Rectal smooth muscle tissue (tissue), 1 donor: ENCODE measurements around the gene PRKAB1.

Source experiments
- H3K27ac ChIP-seq: one replicate; pipeline ENCODE4 v1.7.0; 2013; ENCODE audit warnings: low read depth, low read length, inconsistent platforms
- H3K27me3 ChIP-seq: one replicate; pipeline ENCODE4 v1.7.0; 2013; ENCODE audit warnings: low read length; ENCODE audit not compliant: control insufficient read depth, insufficient read depth
- H3K36me3 ChIP-seq: one replicate; pipeline ENCODE4 v1.7.0; 2013; ENCODE audit warnings: low read length; ENCODE audit not compliant: control insufficient read depth, insufficient read depth
- H3K4me1 ChIP-seq: one replicate; pipeline ENCODE4 v1.7.0; 2013; ENCODE audit warnings: low read length; ENCODE audit not compliant: control insufficient read depth, insufficient read depth
- H3K4me3 ChIP-seq: one replicate; pipeline ENCODE4 v1.7.0; 2013; ENCODE audit warnings: low read length
- H3K9ac ChIP-seq: one replicate; pipeline ENCODE4 v1.7.0; 2013; ENCODE audit warnings: low read length

PRKAB1 gene

GRCh38 chr12:119666226-119666795, 1.6 kb upstream of the PRKAB1 start:
- H3K4me3 ChIP-seq: no peak overlapping the region
- H3K36me3 ChIP-seq: no peaks in the 10 kb centered on the region
- no peak overlapping the region for H3K9ac ChIP-seq
- peaks cover 3% of the 10 kb centered on the region for H3K4me1 ChIP-seq
- no peak overlapping the region for H3K27ac ChIP-seq
- no peaks in the 10 kb centered on the region for H3K27me3 ChIP-seq

GRCh38 chr12:119666900-119667576, 895 bp upstream of the PRKAB1 start:
- no peaks in the 10 kb centered on the region for H3K27me3 ChIP-seq
- H3K27ac ChIP-seq: no peak overlapping the region
- H3K36me3 ChIP-seq: no peaks in the 10 kb centered on the region
- no peak overlapping the region for H3K9ac ChIP-seq
- H3K4me3 ChIP-seq: peak overlapping the region; percentile 96
- peaks cover 3% of the 10 kb centered on the region for H3K4me1 ChIP-seq

DNA sequence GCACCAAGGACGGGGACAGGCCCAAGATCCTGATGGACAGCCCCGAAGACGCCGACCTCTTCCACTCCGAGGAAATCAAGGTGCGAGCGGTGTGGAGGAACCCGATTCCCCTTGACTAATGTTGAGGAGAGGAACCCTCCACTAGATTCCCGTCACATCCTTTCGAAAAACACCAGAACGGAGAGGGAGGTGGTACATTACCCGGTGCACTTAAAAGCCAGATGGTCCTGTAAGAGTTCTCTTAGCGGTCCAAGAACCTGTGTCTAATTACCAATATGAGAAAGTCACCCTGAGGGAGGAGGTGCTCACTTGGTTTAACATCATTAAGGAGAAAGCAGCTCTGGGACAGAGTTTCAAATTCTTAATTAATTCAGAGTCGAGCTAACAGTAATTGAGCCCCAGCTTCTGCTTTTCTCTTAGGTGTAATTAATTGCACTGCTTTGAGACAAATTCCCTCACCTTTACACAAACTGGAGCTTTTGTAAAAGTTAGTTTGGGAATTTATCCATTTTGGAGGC, 450 bp downstream of the PRKAB1 start:
- H3K4me1 ChIP-seq: peaks cover 3% of the 10 kb centered on the region

DNA sequence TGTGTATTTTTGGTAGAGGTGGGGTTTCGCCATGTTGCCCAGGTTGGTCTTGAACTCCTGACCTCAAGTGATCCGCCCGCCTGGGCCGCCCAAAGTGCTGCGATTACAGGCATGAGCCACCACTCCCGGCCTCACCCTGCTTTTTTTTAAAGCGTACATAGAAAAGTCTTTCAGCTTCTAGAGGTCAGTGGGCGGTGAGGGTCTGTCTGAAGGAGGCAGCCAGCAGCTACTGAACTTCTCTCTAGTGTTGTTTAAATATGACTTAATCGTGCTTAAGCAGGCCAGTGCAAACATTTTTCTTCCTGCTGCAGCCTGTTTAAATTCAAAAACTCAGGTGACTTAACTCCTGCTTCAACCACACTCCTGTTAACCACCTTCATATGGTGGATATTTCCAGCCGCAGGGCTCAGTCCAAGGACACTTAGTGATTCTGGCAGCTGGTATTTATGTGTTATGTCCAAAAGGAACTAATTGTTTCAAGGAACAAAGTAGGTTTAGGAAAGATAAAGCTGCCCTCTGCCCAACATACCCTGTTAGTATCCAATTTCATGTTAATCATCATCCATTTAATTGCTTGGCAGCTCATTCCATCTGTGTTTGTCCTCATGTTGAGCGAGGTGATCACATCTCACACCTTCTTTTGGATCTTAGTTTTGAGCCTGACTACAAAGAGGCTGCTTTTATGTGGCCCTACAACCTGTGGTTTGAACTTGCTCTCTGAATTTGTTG, 2.0 kb downstream of the PRKAB1 start:
- H3K4me1 ChIP-seq: peaks cover 3% of the 10 kb centered on the region
- peak overlapping the region; percentile 11 for H3K4me3 ChIP-seq
- peak overlapping the region; percentile 6 for H3K9ac ChIP-seq
- H3K36me3 ChIP-seq: peaks cover 11% of the 10 kb centered on the region
- no peaks in the 10 kb centered on the region for H3K27me3 ChIP-seq
- H3K27ac ChIP-seq: no peak overlapping the region

More for the DNA sequence above, 450 bp downstream of the PRKAB1 start:
- H3K27ac ChIP-seq: peak overlapping the region; percentile 88
- H3K4me3 ChIP-seq: peak overlapping the region; percentile 96
- no peaks in the 10 kb centered on the region for H3K27me3 ChIP-seq
- H3K36me3 ChIP-seq: no peaks in the 10 kb centered on the region
- H3K9ac ChIP-seq: peak overlapping the region; percentile 94

DNA sequence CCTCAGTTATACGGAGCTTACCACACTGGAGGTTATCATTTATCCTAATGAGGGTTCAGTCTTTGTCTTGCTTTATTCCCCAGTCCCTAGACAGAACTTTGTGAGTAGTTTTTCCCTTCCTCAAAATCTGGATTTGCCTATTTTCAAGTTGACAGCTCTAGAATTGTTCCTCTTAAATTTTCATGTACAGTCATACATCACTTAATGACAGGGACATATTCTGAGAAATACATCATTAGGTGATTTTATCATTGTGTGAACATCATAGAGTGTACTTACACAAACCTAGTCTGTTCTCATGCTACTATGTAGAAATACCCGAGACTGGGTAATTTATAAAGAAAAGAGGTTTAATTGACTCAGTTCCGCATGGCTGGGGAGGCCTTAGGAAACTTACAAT, 3.1 kb downstream of the PRKAB1 start:
- peaks cover 19% of the 10 kb centered on the region for H3K36me3 ChIP-seq
- H3K4me3 ChIP-seq: no peak overlapping the region
- H3K27me3 ChIP-seq: no peaks in the 10 kb centered on the region
- H3K9ac ChIP-seq: no peak overlapping the region
- H3K27ac ChIP-seq: no peak overlapping the region
- H3K4me1 ChIP-seq: peaks cover 3% of the 10 kb centered on the region

DNA sequence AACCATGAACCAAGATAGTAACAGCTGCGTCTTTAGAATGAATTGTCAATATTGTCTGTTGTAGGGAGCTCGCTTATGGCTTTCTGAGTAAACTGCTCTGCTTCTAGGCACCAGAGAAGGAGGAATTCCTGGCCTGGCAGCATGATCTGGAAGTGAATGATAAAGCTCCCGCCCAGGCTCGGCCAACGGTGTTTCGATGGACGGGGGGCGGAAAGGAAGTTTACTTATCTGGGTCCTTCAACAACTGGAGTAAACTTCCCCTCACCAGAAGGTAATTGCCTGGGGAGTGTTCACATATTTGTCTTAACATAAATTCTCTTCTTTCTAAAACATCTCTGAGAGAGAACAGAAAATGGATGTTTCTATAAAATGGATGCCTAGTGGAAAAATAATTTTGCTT, 4.3 kb downstream of the PRKAB1 start:
- Histone ChIP-seq H3K9ac (no peak overlapping the region), H3K27me3 (no peaks in the 10 kb centered on the region), H3K4me3 (no peak overlapping the region), H3K4me1 (peaks cover under 1% of the 10 kb centered on the region), H3K27ac (no peak overlapping the region), H3K36me3 (peaks cover 30% of the 10 kb centered on the region)

GRCh38 chr12:119673634-119674033, 5.7 kb downstream of the PRKAB1 start:
- Histone ChIP-seq H3K27me3 (no peaks in the 10 kb centered on the region), H3K4me1 (no peaks in the 10 kb centered on the region), H3K36me3 (peaks cover 41% of the 10 kb centered on the region), H3K9ac (no peak overlapping the region), H3K27ac (no peak overlapping the region), H3K4me3 (no peak overlapping the region)

DNA sequence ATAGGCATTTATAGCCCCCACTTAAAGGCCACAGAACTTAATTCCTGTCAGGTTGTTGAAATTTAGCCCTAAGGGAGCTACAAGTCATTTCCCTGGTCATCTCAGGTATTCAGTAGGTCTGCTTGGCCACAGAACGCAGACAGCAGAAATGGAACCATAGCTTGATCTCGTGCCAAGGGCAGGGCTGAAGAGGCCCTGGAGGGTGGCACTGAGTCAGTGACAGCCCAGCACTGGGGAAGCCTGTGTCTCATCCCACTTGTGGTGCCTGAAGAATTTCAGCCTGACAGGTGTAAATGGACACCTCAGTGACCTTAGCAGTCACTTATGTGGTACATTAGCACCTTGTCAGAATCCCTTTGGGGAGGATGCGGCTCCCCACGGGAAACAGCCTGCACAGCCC, 6.6 kb downstream of the PRKAB1 start:
- Histone ChIP-seq H3K27ac (no peak overlapping the region), H3K4me1 (no peaks in the 10 kb centered on the region), H3K9ac (no peak overlapping the region), H3K36me3 (peaks cover 51% of the 10 kb centered on the region), H3K4me3 (no peak overlapping the region), H3K27me3 (no peaks in the 10 kb centered on the region)

DNA sequence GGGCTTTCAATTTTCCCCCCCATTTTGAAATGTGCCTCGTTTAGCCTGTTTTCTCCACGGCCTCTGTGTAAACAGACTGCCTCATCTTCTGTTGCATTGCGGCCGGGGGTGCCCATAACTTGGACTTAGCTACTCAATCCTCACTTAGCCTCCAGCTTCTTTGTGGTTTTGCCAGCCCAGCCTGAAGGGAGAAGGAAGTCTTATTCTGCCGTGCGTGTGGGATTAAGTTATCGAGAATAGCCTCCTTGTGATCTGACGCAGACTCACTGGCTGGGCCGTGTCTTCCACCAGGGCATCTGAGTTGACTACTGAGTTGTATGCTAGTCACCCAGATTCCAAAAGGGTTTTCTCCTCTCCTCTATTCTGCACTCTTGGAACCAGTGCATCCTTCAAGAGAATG, 8.1 kb downstream of the PRKAB1 start:
- Histone ChIP-seq H3K9ac (no peak overlapping the region), H3K4me1 (no peaks in the 10 kb centered on the region), H3K4me3 (no peak overlapping the region), H3K27ac (no peak overlapping the region), H3K36me3 (peaks cover 57% of the 10 kb centered on the region), H3K27me3 (no peaks in the 10 kb centered on the region)

DNA sequence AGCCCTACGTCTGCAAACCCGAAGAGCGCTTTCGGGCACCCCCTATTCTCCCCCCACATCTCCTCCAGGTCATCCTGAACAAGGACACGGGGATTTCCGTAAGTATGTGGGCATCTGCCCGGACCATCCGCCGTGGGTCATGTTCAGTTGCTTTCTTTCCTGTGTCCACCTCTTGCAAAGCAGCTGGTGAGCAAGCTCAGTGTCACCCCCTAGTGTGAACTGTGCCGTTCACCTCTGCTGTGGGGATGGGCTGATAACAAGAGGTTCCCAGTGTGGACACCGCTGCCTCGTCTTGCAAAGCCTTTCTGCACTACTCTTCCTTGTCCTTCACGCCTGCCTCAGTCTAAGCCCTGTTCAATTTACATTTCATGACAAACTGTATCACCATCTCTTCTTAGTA, 8.6 kb downstream of the PRKAB1 start:
- H3K36me3 ChIP-seq: peaks cover 57% of the 10 kb centered on the region
- H3K27me3 ChIP-seq: no peaks in the 10 kb centered on the region
- no peak overlapping the region for H3K4me3 ChIP-seq
- no peak overlapping the region for H3K9ac ChIP-seq
- H3K4me1 ChIP-seq: no peaks in the 10 kb centered on the region
- no peak overlapping the region for H3K27ac ChIP-seq

DNA sequence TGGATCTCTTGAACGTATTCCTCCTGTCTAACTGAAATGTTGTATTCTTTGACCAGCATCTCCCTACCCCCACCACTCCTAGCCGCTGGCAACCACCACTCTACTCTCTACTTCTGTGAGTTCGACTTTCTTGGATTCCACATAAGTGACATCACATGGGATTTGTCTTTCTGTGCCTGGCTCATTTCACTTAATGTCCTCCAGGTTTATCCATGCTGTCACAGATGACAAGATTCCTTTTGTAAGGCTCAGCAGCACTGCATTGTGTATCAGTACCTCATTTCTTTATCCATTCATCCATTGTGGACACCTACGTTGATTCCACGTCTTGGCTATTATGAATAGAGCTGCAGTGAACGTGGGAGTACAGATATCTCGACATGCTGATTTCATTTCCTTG, 10.5 kb downstream of the PRKAB1 start:
- no peak overlapping the region for H3K9ac ChIP-seq
- H3K27ac ChIP-seq: no peak overlapping the region
- peaks cover 57% of the 10 kb centered on the region for H3K36me3 ChIP-seq
- no peaks in the 10 kb centered on the region for H3K4me1 ChIP-seq
- no peak overlapping the region for H3K4me3 ChIP-seq
- no peaks in the 10 kb centered on the region for H3K27me3 ChIP-seq

GRCh38 chr12:119679081-119679480, 11.1 kb downstream of the PRKAB1 start:
- Histone ChIP-seq H3K36me3 (peaks cover 54% of the 10 kb centered on the region), H3K9ac (no peak overlapping the region), H3K27ac (no peak overlapping the region), H3K4me3 (no peak overlapping the region), H3K4me1 (no peaks in the 10 kb centered on the region), H3K27me3 (no peaks in the 10 kb centered on the region)
